ENCODE data around the gene FAM227B.
A peak's percentile ranks its signal among the peaks of the same experiment; 100 is the strongest.
"Not testable (repeated sequence)": the region's sequence is repeated elsewhere in the genome, so short reads cannot be mapped to it uniquely, and the experiment has no call there.

Gene FAM227B

GRCh38 chr15:49620658-49621368, at the start of gene FAM227B, which contains the start of gene DTWD1:
Gene FAM227B (minus strand): TSS chr15:49620818. CDS start chr15:49615171, 5,647 bp downstream.
Gene DTWD1 (plus strand): TSS chr15:49621048. CDS start chr15:49625168, 4,120 bp downstream.
- DNase-seq = peak; percentile 93 to 94

GRCh38 chr15:49669288-49669687, 48.7 kb upstream of the FAM227B start:
- no peak for DNase-seq

- DNase-seq = not testable (repeated sequence)
These were observed 45.9 kb upstream of the FAM227B start for GRCh38 chr15:49666486-49666885.

- no peak for DNase-seq
These were observed 44.1 kb upstream of the FAM227B start for GRCh38 chr15:49664716-49665115.

- no peak for DNase-seq
These were observed 36.1 kb upstream of the FAM227B start for GRCh38 chr15:49656734-49657133.

GRCh38 chr15:49652922-49653321, 32.3 kb upstream of the FAM227B start:
- DNase-seq = no peak

- no peak for DNase-seq
These were observed 30.1 kb upstream of the FAM227B start for GRCh38 chr15:49650676-49651075.

GRCh38 chr15:49649987-49650386, 29.4 kb upstream of the FAM227B start:
- DNase-seq = no peak

GRCh38 chr15:49646891-49647290, 26.3 kb upstream of the FAM227B start:
- no peak for DNase-seq

- DNase-seq = no peak
These were observed 25.3 kb upstream of the FAM227B start for GRCh38 chr15:49645941-49646340.

- no peak for DNase-seq
These were observed 24.7 kb upstream of the FAM227B start for GRCh38 chr15:49645277-49645676.

- DNase-seq = no peak
These were observed 23.8 kb upstream of the FAM227B start for GRCh38 chr15:49644364-49644794.

- DNase-seq = no peak
These were observed 17.2 kb upstream of the FAM227B start for GRCh38 chr15:49637857-49638256.

GRCh38 chr15:49628379-49628778, 7.8 kb upstream of the FAM227B start:
- DNase-seq = no peak

GRCh38 chr15:49627407-49627877, 6.8 kb upstream of the FAM227B start:
- no peak for DNase-seq

GRCh38 chr15:49625460-49626036, 4.9 kb upstream of the FAM227B start:
- no peak for DNase-seq

GRCh38 chr15:49624056-49624455, 3.4 kb upstream of the FAM227B start:
- no peak for DNase-seq

GRCh38 chr15:49622561-49622960, 1.9 kb upstream of the FAM227B start:
- no peak for DNase-seq

GRCh38 chr15:49621887-49622286, 1.3 kb upstream of the FAM227B start:
- DNase-seq = peak in 1 of 2 donors; percentile 16

GRCh38 chr15:49621401-49621811, 788 bp upstream of the FAM227B start:
- no peak for DNase-seq

- DNase-seq = no peak
These were observed 419 bp downstream of the FAM227B start for GRCh38 chr15:49620199-49620598.

GRCh38 chr15:49619226-49619625, 1.4 kb downstream of the FAM227B start:
- DNase-seq = no peak

- DNase-seq = not testable (repeated sequence)
These were observed 8.4 kb downstream of the FAM227B start for GRCh38 chr15:49612240-49612639.
